ENCODE results near the gene LDB2. TPM values are rescaled to one million over a fixed set of nuclear protein-coding genes. Genes with fewer than 3 reads are reported as not detected.

Gene LDB2
- total RNA-seq, 1 experiment from 2014 or later, result not detected

- intact Hi-C loops (cut with micrococcal nuclease), result no loop called here
- BruUV-seq (replicated peaks), result no TSS peak
- POLR2A ChIA-PET (ENCODE audit: unreplicated experiment), result no interaction called here
These were observed 245.6 kb downstream of the LDB2 start for GRCh38 chr4:16652732-16653305.

DNA sequence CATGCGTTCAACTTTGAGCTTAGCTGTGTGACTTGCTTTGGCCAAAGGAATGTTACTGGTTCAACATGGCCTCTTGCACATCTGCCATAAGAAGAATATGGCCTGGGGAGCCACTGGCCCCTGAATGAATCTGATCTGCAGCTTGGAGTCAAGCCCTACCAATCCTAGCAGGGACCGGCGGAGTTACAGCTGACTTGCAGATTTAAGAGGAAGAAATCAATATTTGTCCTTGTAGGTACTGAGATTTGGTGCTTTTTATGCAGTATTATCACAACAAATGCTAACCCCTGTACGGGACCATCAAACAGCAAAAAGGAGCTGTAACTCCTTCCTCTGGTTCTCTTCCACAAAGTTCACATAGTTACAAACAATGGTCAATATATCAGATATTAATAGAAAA is 252.0 kb downstream of the LDB2 start:
- Histone ChIP-seq H3K79me2 (ENCODE audit: low read length) (no peaks in the 10 kb centered on the region), H3K36me3 (ENCODE audit: low read depth, low read length) (no peaks in the 10 kb centered on the region), H3K27ac (ENCODE audit: low read length) (no peak overlapping the region), H4K20me1 (ENCODE audit: low read length) (no peaks in the 10 kb centered on the region), H3K4me1 (ENCODE audit: insufficient read depth, low read length) (no peaks in the 10 kb centered on the region), H3F3A (ENCODE audit: low read length, unreplicated experiment) (no peaks in the 10 kb centered on the region), H3K9me3 (ENCODE audit: low read length) (no peaks in the 10 kb centered on the region), H3K9me2 (replicated peaks; ENCODE audit: low read length) (no peaks in the 10 kb centered on the region), H3K4me3 (ENCODE audit: low read length) (no peak overlapping the region), H3K9ac (ENCODE audit: low read length) (no peak overlapping the region), H3K4me2 (ENCODE audit: low read length) (no peak overlapping the region), H3K27me3 (ENCODE audit: low read length) (peaks cover 61% of the 10 kb centered on the region), H2AFZ (ENCODE audit: low read length) (no peak overlapping the region)
- ATAC-seq, result no peak
- TF ChIP-seq CTCF (conservative IDR thresholded peaks at IDR 0.05; ENCODE audit: low read depth, low read length) (no peak), EZH2 (IDR thresholded peaks at IDR 0.05; ENCODE audit: low read length, unreplicated experiment) (no peak), EZH2phosphoT487 (IDR thresholded peaks at IDR 0.05; ENCODE audit: borderline replicate concordance, low read length) (no peak)
- intact Hi-C loops (cut with micrococcal nuclease), result no loop called here
- ChIA-PET CTCF (no interaction called here), POLR2A (ENCODE audit: unreplicated experiment) (no interaction called here)
- DNase-seq, result no peak
- BruUV-seq (replicated peaks), result no TSS peak

More at GRCh38 chr4:16652732-16653305, 245.6 kb downstream of the LDB2 start:
- DNase-seq (no peak), ATAC-seq (no peak)
- H3K4me2 ChIP-seq (ENCODE audit: low read length), result no peak overlapping the region
- H3K27ac ChIP-seq (ENCODE audit: low read length), result no peak overlapping the region
- no peaks in the 10 kb centered on the region for H3K79me2 ChIP-seq (ENCODE audit: low read length)
- CTCF ChIA-PET, result no interaction called here
- peaks cover 81% of the 10 kb centered on the region for H3K27me3 ChIP-seq (ENCODE audit: low read length)
- no peaks in the 10 kb centered on the region for H4K20me1 ChIP-seq (ENCODE audit: low read length)
- H3K9me2 ChIP-seq (replicated peaks; ENCODE audit: low read length), result no peaks in the 10 kb centered on the region
- H3K9ac ChIP-seq (ENCODE audit: low read length), result no peak overlapping the region
- H3K36me3 ChIP-seq (ENCODE audit: low read depth, low read length), result no peaks in the 10 kb centered on the region
- H2AFZ ChIP-seq (ENCODE audit: low read length), result no peak overlapping the region
- no peaks in the 10 kb centered on the region for H3K9me3 ChIP-seq (ENCODE audit: low read length)
- no peaks in the 10 kb centered on the region for H3K4me1 ChIP-seq (ENCODE audit: insufficient read depth, low read length)
- H3K4me3 ChIP-seq (ENCODE audit: low read length), result no peak overlapping the region
- TF ChIP-seq EZH2 (IDR thresholded peaks at IDR 0.05; ENCODE audit: low read length, unreplicated experiment), result no peak
- no peak for TF ChIP-seq EZH2phosphoT487 (IDR thresholded peaks at IDR 0.05; ENCODE audit: borderline replicate concordance, low read length)
- no peak for TF ChIP-seq CTCF (conservative IDR thresholded peaks at IDR 0.05; ENCODE audit: low read depth, low read length)
- no peaks in the 10 kb centered on the region for H3F3A ChIP-seq (ENCODE audit: low read length, unreplicated experiment)

GRCh38 chr4:16643893-16644292 is 254.6 kb downstream of the LDB2 start:
- H3K4me3 ChIP-seq (ENCODE audit: low read length), result no peak overlapping the region
- POLR2A ChIA-PET (ENCODE audit: unreplicated experiment), result no interaction called here
- no peaks in the 10 kb centered on the region for H3K4me1 ChIP-seq (ENCODE audit: insufficient read depth, low read length)
- H3K79me2 ChIP-seq (ENCODE audit: low read length), result no peaks in the 10 kb centered on the region
- CTCF ChIA-PET, result no interaction called here
- no peaks in the 10 kb centered on the region for H3K9me2 ChIP-seq (replicated peaks; ENCODE audit: low read length)
- H3K9me3 ChIP-seq (ENCODE audit: low read length), result no peaks in the 10 kb centered on the region
- DNase-seq, result no peak
- no peak overlapping the region for H3K4me2 ChIP-seq (ENCODE audit: low read length)
- H3K27ac ChIP-seq (ENCODE audit: low read length), result no peak overlapping the region
- no TSS peak for BruUV-seq (replicated peaks)
- H3F3A ChIP-seq (ENCODE audit: low read length, unreplicated experiment), result no peaks in the 10 kb centered on the region
- H3K36me3 ChIP-seq (ENCODE audit: low read depth, low read length), result no peaks in the 10 kb centered on the region
- peaks cover 65% of the 10 kb centered on the region for H3K27me3 ChIP-seq (ENCODE audit: low read length)
- no peaks in the 10 kb centered on the region for H4K20me1 ChIP-seq (ENCODE audit: low read length)
- ATAC-seq, result no peak
- intact Hi-C loops (cut with micrococcal nuclease), result no loop called here
- no peak overlapping the region for H3K9ac ChIP-seq (ENCODE audit: low read length)
- H2AFZ ChIP-seq (ENCODE audit: low read length), result no peak overlapping the region
- no peak for TF ChIP-seq EZH2phosphoT487 (IDR thresholded peaks at IDR 0.05; ENCODE audit: borderline replicate concordance, low read length)
- TF ChIP-seq CTCF (conservative IDR thresholded peaks at IDR 0.05; ENCODE audit: low read depth, low read length), result no peak
- TF ChIP-seq EZH2 (IDR thresholded peaks at IDR 0.05; ENCODE audit: low read length, unreplicated experiment), result no peak

Data from PC-3 (cell line).